Suppressor macrophage treated with lipopolysaccharide for 4 hours (primary cell): ENCODE measurements around the gene SLIT3.

Source experiments
- DNase-seq: peaks from one replicate; pipeline ENCODE4 v3.0.0-alpha.2; 2020

SLIT3 gene

DNA sequence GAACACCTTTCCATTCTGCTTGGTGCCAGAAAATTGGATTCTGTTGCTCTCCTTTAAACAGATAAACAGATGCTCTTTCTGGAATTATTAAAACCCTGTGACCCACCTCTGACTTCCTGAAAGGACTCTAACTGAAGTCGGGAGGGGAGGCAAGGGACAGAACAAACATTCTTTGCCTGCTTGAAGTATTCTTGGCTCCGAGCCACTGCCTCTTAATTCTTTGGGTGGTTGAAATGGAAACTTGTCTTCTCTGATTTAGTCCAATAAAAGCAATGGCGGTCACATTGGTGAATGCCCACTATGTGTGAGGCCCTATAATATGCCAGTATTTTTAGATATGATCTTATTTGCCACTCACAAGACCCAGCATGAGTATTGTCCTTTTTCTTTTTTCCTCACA lies 236.8 kb downstream of the SLIT3 start:
- DNase-seq, result no peak

DNA sequence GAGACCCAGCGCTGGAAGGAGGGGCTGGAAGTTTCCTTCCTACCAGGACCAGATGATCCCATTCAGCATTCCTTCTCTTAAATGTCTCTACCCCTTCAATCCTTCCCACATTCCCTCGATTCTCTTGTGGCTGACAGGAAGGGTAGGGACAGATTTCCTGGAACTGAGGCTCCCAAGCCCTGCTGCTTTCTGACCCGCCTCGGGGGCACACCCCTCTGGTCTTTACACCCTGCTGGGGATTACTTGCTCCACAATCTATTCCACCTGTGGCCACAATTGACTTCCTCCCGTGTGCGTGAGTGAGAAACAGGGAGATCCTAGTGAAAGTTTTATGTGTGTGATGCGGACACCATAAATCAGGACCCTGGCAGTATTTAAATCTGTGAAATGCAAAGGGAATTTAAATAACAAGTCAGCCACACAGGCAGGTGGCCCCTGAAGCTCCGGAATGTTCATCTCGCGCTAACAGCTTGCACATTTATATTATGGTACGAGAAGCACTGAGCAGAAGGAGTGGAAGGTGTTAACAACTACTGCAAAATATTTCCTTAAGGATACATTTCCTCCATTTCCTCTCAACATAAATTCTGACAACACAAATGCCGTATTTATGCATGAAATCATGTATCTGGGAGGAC lies 237.5 kb downstream of the SLIT3 start:
- DNase-seq, result no peak

DNA sequence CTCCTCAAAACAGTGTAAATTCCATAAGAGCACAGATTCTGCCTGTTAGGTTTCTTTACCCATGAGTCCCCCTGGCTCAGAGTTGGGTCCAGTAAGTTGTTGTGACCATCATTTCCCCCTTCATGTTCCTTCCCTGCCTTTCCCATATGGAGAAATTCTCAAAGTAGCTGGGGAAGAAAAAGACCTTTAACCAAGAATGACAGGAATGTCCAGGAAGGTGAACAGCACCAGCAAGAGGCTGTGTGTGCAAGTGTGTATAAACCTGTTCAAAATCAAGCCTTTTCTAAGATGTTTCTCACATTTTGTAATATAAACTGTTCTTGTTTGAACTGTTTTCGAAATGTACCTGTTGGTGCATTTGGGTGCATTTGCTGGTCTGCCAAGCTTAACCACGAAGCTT lies 238.2 kb downstream of the SLIT3 start:
- DNase-seq, result no peak

DNA sequence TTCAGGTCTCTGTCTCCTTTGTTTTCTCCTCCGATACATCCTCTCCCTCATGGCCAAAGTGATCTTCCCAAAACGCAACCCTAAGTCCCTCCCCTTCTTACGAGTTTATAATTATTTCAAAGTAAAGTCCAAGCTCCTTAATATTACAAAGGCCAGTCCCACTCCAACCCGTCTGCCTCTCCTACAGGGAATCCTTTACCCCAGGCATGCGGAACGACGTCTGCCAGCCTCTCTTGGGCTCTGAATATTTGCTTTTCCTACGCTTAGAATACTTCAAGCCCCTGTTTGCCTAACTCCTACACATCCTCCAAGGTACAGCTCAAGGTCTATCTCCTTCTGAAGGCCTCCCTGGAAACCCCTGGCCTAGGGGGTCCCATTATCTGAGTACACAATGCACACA lies 246.4 kb downstream of the SLIT3 start:
- no peak for DNase-seq

DNA sequence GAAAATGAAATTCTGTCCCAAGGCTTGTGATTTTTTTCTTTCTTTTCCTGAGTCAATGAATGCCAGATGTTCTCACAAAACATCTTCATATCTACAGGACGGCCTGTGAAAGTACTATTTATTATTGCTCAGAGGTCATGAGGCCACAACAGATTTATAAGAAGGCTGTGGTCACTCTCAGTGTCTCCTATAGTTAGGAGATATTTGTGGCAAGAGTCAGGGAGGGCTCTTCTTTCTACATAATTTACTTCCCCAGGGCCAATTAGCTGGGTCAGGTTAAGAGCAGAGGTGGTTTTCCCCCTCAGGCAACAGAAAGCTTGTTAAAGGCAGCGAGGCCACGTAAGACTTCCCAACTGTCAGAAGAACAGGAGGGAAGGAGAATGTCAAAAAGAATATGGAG lies 248.7 kb downstream of the SLIT3 start:
- DNase-seq, result no peak

DNA sequence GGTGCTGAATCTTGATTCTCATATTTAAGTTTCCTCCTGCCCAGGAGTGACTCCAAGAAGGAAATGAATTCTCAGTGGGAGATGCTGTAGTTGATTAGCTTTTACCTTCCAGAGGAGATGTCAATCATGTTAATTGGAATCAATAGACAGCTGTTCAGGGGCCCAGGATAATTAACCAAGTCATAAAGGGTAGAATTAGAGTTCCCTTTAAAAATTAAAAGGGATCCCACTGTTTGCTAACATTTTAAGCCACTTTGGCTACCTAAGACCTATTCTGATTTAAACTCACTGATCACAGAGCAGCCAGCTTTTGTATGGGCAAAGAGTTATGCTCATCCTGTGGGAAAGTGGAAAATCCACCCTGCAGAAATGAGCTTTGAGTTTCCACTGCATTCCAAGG lies 249.6 kb downstream of the SLIT3 start:
- no peak for DNase-seq

DNA sequence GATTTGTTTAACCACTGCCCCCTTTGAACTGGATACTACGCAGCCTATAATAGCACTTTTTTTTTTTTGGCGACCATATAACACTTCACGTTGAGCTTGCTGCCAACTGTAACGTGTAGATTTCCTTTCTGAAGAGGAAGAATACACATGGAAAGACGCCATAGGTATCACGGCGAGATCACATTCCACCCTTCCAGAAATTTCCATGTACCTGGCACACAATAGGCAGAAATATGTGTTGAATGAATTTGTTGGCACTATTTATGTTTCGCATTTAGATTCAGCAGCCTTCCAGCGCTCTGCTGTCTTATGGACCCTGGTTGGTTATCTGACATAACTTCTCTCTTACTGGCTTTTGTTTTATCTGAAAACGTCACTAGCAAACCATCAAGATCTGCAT lies 250.3 kb downstream of the SLIT3 start:
- DNase-seq, result no peak

DNA sequence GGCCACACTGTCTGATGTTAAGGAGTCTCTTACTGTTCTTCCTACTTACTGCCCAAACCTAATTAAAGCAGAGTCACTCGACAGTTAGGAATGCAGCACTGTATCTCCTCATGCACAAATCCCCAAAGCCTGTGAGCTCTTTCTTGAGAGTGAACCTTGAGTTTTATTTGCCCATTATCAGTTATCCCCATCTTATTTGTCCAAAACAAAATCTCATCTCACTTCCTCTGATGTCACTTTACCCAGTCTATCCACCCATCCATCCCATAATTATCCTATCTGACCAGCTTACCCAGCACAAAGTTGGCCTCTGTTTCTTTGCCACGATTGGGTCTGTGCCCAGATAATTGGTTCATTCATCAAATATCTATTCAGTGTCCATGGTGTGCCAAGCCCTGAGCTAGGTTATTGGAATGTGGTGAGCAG lies 250.8 kb downstream of the SLIT3 start:
- no peak for DNase-seq

DNA sequence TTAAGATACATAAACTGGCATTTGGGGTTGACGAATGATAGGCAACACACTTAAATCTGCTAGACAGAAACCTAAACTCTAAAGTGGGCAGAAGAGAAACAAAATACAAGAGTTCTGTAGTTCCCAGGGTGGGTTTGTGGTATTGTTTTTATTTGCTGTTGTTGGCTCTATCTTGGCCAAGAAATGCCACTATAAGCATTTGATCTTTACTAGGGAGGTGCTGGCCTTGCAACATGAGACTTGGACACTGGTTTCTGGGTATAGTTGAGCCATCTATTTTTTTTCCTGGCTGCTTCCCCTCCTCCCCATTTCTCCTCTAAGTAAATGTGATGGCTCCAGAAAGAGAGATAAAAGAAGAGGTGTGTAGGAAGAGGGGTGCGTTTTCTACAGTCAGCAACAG lies 251.2 kb downstream of the SLIT3 start:
- DNase-seq, result no peak

DNA sequence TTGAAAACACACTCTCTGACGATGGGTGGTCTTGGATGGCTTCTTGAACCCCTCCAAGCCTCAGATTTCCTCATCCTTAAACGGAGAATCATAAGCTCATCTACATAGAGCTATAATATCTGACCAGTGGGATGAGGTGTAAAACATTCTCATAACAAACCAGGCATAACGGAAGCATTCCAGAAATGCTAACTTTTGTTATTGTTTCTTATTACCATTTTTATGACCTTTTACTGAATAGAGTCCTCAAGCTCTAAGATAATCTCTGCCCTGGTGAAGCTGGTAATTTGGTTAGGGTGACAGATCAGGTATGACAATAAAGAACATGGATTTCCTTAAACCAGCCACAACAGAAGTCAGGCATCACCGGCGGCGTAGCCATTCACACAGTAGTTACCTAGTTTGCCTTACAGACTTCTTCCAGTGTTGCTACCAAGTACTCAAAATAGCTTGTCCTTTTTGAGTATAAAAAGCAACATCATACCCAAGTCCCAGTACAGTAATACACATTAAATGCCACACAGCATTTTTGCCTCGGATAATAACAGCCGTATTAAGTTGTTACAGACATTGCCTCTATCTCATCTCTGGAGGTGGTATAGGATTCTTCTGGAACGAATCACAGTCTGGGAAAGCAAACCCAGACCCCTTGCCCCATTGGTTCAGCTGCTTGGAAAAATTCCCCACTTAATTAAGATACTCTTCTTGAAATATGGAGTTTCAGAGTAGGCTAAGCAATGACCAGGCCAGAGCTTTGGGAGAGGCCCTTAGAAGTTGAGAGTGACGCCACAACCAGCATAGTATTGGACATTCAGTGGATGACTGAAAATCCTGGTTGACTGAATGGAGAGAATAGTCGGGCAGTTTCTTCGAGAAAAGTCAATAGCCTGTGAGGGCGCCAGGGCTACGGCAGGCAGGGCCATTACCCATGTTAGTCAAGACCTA lies 252.5 kb downstream of the SLIT3 start:
- no peak for DNase-seq

DNA sequence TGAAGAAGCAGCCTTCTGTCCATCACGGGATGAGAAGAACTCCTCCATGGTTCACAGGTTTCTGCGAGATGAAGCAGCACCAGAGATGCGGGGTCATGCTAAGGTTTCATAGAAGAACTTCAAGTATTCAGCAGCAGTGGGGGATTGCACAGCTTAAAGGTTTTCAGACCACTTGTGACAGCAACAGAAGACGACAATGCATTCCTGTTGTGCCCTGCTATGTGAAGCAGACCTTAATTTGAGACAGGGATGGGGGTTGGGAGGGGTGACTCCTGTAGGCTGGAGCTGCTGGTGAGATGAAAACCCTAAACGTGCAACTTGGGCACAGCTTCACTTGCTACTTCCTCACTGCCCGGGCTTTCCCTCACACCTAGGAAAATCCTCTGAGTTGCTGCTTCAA lies 256.0 kb downstream of the SLIT3 start:
- no peak for DNase-seq

DNA sequence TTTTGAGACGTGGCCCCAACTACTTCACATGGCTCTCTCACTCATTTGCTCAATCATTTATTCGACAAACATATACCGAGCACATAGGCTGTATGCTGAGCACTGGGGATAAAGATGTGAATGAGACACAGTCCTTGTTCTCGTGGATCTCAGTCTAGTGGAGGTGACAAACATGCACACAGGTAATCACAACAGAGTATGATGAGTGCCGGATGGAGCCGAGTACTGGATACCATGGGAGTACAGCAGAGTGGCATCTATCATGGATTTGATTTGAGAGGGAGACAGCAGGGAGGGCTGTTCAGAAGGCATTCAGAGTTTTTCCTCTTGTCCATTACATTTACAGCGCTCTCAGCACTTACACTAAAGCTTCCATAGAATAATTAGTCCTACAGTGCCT lies 259.8 kb downstream of the SLIT3 start:
- no peak for DNase-seq

DNA sequence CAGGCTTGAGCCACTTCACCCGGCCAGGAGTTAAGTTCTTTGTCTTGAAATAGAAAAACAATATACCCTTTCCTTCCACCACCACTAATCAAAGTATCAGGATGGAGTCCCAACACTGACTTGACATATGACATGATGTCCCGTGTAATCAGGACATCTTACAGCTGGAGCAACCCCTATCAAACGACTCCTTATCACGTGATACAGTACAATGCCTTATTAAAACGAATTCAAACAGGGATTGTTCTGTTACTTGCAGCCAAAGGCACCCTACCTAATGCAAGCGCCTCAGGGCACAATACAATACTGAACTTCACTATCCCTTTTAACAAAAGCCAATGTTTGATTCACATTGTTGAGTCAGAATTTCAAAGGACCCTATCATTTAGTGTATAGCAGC lies 261.3 kb downstream of the SLIT3 start:
- DNase-seq, result no peak

DNA sequence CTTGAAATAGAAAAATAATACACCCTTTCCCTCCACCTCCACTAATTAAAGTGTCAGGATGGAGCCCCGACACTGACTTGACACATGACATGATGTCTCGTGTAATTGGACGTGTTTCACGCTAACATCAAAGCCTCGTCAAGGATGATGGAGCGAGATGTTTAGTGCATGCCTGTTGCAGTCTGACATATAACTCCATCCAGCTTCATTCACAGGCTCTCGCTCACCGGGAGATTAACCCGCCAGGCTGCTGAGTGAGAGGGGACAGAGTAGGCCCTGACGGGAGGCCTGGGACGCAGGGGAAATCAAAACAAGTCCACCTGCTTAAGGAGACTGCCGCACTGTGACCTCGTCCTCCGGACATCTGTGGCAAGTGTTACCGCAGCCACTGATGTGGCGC lies 263.5 kb downstream of the SLIT3 start:
- DNase-seq, result no peak

DNA sequence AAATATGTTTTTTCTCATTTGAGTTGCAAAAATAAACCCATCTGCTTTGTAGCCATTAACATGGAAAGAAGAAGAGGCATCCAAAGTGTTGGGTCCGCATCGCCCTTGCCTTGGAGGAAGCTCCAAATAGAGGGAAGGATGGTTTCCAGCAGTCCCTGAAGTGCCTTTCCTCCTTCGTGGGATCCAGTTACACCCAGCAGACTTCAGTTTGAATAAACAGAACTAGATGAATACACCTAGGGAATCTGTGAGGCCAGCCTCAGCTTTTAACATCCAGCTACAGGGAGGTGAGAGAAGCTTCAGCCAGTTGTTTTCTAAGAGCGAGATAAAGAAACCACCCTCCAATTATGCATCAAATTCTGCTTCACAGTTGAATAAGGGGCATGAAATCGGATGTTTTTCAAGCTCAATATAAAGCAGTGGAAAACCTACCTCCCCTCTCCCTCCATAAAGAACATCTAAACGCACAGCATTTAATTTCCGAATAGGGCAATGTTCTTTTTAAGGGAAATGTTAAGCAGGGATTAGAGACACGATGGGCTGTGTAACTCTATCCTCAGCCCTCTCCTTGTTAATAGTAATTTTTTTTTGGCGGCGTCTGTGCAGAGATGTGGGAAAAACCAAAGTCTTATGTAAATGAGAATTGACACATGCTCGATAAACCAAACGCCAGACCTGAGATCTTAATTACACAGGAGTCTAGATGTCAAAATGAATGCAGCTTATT lies 264.7 kb downstream of the SLIT3 start:
- DNase-seq, result no peak

DNA sequence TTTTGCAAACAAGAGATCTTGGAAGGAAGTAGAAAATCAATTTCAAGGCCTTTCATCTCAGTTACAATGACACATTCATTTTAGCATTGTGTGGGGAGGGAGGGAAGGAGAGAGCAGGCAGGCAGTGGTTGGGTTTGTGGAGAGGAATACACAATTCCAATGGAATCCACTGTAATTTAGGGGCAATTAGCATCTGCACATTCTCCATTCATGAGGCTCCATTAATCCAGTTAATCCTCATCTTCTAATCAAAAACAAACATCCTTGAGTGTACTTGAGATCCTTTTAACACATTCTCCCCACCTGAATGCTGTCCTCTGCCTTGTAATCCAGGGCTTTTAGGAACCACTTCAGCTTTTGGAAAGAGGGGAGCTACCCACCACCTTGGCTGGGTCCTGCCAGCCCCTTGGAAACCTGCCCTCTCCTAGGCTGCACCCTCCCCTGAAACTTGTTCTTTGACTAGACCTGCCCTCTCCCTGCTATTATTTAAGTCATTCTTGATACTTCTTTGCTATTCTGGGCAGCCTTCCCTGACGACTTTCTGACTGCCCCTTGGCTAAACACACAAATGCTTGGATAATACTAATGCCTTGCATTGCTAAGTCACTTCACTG lies 271.2 kb downstream of the SLIT3 start:
- DNase-seq, result no peak

DNA sequence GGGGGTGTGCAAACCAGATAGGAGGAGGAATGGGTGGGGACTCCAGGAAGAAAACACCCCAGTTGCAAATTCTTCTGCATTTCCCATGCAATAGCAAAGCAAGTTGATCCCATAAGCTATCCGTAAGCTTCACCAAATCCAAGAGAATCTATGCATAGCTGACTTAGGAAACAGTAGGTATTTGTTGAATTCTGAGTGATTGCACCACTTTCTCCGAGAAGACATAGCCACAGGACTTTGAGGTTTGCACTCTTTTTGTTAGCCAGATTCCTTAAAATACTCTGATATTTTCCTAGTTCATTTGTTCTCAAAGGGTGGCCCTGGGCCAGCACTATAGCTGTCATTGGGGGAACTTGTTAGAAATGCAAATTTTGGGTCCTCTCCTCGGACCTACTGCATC lies 271.9 kb downstream of the SLIT3 start:
- DNase-seq, result no peak

DNA sequence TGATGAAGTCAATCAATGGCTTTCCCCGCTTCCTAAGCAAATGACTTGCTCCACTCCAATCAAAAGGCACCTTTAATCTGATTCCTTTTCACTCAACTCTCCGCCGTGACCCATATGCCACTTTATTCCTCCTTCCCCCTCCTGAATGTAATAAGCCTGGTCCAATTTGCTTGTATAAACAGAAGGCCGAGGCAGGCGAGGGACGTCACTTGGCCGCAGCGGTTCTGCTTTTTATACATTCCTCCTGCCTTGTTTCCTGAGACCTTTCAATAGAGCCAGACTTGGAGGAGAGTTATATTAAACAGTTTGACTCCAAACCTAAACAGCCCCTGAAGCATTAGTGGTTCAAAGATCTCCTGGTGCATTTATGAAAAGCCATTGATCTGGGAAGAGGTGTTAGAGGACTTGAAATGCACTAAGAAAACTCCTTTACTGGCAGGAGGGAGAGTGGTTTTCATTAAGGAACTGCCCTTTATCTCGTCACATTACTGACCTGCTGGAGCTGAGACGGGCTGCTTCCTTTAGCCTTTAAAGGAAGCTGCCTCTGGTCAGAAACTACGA lies 273.4 kb downstream of the SLIT3 start:
- peak; percentile 6 for DNase-seq

DNA sequence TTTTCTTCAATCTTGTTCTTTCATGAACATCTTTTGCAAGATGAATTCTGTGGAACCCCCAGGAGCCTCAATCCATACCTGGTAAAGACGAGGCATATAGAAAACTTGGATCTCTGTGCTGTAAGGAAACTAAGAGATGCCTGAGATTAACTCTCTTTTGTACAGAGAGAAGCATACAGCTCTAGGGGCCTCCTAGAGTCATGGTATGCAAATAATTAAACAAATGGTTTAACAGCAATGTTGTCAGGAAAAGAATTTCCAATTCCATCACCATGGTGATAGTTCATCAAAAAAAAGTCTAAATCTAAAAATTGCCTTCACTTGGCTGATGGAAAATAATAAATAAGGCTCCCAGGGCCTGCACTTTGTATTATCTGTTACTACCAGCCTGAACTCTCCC lies 275.4 kb downstream of the SLIT3 start:
- no peak for DNase-seq

DNA sequence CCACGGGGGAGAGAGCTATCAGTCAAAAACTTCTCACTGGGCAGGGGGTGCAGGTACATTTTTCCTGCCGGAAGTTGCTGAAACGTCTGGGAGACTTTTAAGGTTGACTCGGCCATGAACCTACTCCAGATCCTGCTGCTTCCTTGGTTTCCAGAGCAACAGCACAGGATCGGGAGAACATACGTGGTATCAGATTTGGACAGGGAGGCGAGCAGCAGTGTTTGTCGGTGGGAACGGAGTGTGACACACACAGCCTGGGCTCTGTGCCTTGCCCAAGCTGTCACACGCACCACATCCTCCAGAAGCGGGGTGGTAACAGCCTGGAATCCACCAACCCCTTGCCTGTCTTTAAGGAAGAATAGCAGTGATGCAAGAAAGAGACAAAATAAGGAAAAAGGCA lies 276.5 kb downstream of the SLIT3 start:
- DNase-seq, result no peak

DNA sequence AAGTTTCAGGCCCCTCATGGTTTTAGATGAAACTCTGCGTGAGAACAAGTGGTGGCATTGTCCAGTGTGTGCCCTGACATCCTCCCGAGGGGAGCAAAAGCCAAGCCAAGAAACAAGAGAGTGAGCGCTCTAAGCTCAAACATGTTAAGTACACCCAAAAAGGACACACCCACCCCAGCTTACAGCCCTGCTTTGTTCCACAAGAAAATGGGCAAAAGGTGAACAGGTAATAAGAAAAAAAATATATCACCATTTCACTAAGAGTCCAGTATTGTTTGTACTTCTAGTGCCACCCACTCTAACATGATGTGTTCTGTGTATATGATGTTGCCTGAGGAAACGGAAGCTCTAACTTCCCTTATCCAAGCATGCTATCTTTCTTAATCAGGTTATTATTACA lies 278.2 kb downstream of the SLIT3 start:
- no peak for DNase-seq

DNA sequence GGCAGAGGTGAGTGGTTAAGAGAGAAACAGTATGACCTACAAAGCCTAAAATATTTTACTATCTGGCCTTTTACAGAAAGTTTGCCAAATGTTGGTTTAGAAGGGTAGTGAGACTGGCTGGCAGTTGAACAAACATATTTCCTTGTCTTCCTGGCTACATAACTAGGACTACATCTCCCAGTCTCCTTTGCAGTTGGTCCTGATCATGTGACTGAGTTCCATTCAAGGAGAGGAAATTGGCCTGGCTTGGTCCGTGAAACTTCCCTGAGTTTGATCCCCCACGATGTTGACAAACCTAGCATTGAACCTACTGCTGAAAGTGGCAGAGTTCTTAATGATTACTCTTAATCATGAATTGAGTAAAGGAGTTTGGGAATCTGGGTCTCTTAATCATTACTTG lies 280.8 kb downstream of the SLIT3 start:
- no peak for DNase-seq

DNA sequence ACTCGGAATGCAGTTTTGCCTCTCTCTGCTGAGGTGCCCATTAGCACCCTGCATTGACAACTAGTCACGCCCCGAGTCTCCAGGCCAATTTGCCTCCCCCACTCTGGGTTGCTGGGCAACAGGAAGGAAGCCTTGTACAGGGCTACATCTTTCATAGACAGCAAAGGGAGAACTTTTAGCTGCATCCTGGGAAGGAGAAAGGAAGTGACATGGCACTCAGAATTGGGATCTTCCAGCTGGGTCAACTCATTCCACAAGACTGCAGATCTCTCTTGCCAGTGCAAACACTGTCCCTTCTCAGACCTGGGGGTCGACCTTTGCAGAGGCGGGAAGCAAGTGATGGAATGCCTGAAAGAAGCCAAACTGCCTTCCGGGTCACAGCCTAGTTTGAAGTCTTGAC lies 282.0 kb downstream of the SLIT3 start:
- DNase-seq, result no peak
